Activated CD8-positive, alpha-beta T cell treated with anti-CD3 and anti-CD28 coated beads for 36 hours (primary cell): ENCODE data around the gene GOLIM4. TPM values are rescaled to one million over a fixed set of nuclear protein-coding genes. Genes with fewer than 3 reads are reported as not detected.

ENCODE experiments used
- ATAC-seq: fragments of 200-7000 bp; cut with Tn5 transposase; one replicate; pipeline ENCODE4 v1.10.0; 2021; ENCODE audit warnings: mild to moderate bottlenecking, moderate library complexity
- CTCF ChIA-PET: fragments of 350-600 bp; sonication (Branson Sonifier 250); formaldehyde crosslinking; loops from one replicate; lab custom pipeline; 2021; ENCODE audit warnings: antibody characterized with exemption; lab: Charles Lee
- POLR2A ChIA-PET: fragments of 350-600 bp; sonication (Branson Sonifier 250); formaldehyde crosslinking; loops from one replicate; lab custom pipeline; 2021; ENCODE audit warnings: antibody characterized with exemption; lab: Charles Lee
- DNase-seq: peaks from one replicate; pipeline ENCODE4 v3.0.0-alpha.2; 2020
- H3K27ac Mint-ChIP-seq: one replicate; pipeline ENCODE4 v1.8.0; 2021; ENCODE audit warnings: mild to moderate bottlenecking, mixed read lengths
- H3K27me3 Mint-ChIP-seq: one replicate; pipeline ENCODE4 v1.8.0; 2021; ENCODE audit warnings: mixed read lengths
- H3K36me3 Mint-ChIP-seq: one replicate; pipeline ENCODE4 v1.8.0; 2021; ENCODE audit warnings: low read depth, mixed read lengths
- H3K4me1 Mint-ChIP-seq: one replicate; pipeline ENCODE4 v1.8.0; 2021; ENCODE audit warnings: low read depth, mixed read lengths
- H3K4me3 Mint-ChIP-seq: one replicate; pipeline ENCODE4 v1.8.0; 2021; ENCODE audit warnings: mild to moderate bottlenecking, moderate library complexity, mixed read lengths
- H3K9me3 Mint-ChIP-seq: one replicate; pipeline ENCODE4 v1.8.0; 2021; ENCODE audit warnings: mixed read lengths
- intact Hi-C: fragments of 100-400 bp; cut with micrococcal nuclease; formaldehyde crosslinking; loops from one replicate; pipeline ENCODE4 v1.10.0; 2022
- total RNA-seq, 2 experiments: library from RNA; stranded (reverse); gene quantifications; one replicate each; pipeline ENCODE4 v1.2.3, GENCODE V29; 2021
- TF ChIP-seq, protein P1 (sequence below): fragments of 200-600 bp; IDR thresholded peaks from one replicate; pipeline ENCODE4 v1.8.0; 2022; ENCODE audit warnings: antibody characterized with exemption, mild to moderate bottlenecking

GOLIM4 gene
- total RNA-seq, 2 experiments from 2014 or later, result 5.5 to 6.4 TPM

DNA sequence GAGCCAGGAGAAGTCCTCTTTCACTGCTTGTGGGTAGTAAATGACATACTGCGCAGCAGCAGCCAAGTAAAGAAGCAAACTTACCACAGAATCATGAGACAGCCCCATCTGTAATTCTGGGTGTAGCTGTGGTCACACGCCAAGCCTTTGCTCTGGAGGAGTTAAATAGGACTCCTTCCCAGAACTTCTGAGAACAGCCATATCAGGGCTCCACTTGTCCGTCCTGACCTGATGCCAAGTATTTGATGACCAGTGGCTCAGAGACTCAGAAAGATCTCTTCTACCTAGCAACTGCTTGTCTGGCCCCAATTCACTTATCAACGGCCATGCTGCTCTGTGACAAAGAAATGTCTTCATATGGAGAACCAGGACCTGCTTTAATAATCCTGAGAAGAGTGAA is 20.6 kb upstream of the GOLIM4 start:
- ChIA-PET POLR2A (no interaction called here), CTCF (no interaction called here)
- no peak overlapping the region for H3K4me3 Mint-ChIP-seq
- H3K27me3 Mint-ChIP-seq, result peaks cover 2% of the 10 kb centered on the region
- no peaks in the 10 kb centered on the region for H3K4me1 Mint-ChIP-seq
- no peaks in the 10 kb centered on the region for H3K9me3 Mint-ChIP-seq
- no peaks in the 10 kb centered on the region for H3K36me3 Mint-ChIP-seq
- no peak overlapping the region for H3K27ac Mint-ChIP-seq
- DNase-seq (no peak), ATAC-seq (no peak)
- TF ChIP-seq, protein P1, sequence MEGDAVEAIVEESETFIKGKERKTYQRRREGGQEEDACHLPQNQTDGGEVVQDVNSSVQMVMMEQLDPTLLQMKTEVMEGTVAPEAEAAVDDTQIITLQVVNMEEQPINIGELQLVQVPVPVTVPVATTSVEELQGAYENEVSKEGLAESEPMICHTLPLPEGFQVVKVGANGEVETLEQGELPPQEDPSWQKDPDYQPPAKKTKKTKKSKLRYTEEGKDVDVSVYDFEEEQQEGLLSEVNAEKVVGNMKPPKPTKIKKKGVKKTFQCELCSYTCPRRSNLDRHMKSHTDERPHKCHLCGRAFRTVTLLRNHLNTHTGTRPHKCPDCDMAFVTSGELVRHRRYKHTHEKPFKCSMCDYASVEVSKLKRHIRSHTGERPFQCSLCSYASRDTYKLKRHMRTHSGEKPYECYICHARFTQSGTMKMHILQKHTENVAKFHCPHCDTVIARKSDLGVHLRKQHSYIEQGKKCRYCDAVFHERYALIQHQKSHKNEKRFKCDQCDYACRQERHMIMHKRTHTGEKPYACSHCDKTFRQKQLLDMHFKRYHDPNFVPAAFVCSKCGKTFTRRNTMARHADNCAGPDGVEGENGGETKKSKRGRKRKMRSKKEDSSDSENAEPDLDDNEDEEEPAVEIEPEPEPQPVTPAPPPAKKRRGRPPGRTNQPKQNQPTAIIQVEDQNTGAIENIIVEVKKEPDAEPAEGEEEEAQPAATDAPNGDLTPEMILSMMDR, result no peak
- intact Hi-C loops, result no loop called here

DNA sequence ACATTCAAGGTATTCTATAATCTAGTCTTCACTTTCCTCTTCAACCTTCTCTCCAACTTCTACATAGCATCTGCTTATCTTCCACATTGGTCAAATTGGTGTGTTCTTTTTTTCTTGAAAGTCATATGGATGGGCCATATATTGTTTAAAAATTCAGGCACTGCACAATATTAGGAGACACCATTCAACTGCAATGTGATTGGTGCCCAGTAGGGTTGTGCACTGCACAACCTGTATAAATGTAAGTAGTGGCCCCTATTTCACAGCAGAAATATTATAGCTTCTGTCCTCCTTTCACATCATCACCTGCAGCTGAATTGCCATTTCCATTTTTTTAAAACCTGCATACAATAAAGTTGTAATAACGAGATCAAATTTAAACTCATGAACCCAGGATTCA is 18.1 kb upstream of the GOLIM4 start:
- Mint-ChIP-seq H3K36me3 (no peaks in the 10 kb centered on the region), H3K27me3 (peaks cover 1% of the 10 kb centered on the region), H3K27ac (no peak overlapping the region), H3K9me3 (no peaks in the 10 kb centered on the region), H3K4me3 (no peak overlapping the region), H3K4me1 (no peaks in the 10 kb centered on the region)
- CTCF ChIA-PET, result no interaction called here
- intact Hi-C loops, result no loop called here
- no peak for DNase-seq
- no peak for ATAC-seq
- TF ChIP-seq, protein P1, result no peak
- POLR2A ChIA-PET, result no interaction called here

DNA sequence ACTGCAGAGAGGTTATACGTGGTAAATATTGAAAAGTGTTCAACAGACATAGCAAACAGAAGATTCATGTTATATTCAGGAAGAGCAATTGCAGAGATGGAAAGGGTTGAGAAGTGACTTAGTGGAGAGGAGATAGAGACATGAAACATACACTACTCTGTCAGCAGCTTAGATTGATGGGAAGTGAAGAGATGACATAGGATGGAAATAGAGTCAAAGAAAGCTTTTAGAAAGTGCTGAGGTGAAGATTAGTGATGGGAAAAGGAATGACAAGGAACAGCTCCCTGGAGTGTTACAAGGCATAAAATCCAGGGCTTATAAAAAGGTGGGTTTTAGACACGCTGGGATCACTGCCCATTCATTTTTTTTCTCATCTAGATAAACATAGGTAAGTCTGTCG is 17.2 kb upstream of the GOLIM4 start:
- CTCF ChIA-PET, result interaction anchor here (0.7 kb wide), 1 partner anchor 54 kb away, joined by 3 read pairs; no protein-coding TSS in a partner anchor
- ATAC-seq (no peak), DNase-seq (no peak)
- POLR2A ChIA-PET, result no interaction called here
- Mint-ChIP-seq H3K36me3 (no peaks in the 10 kb centered on the region), H3K4me1 (no peaks in the 10 kb centered on the region), H3K27me3 (no peaks in the 10 kb centered on the region), H3K4me3 (no peak overlapping the region), H3K9me3 (no peaks in the 10 kb centered on the region), H3K27ac (no peak overlapping the region)
- intact Hi-C loops, result no loop called here
- TF ChIP-seq, protein P1, result no peak

DNA sequence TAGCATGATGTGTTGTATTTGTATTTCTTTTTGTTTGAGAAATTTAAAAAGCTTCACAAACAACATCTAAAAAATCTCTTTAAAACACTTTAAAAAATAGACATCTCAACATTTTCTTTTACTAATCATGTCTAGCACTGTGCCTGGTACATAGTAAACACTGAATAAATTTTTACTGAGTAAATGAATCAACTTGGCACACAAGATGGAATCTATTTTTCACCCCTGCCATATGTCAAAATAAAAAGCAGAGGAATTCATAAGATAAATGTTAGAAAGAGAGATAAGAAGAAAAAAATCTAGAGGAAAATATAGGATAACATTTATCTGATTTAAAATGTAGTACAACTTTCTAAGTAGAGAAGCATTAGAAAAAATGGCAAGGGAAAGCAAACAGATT is 8.6 kb upstream of the GOLIM4 start:
- H3K27ac Mint-ChIP-seq, result no peak overlapping the region
- TF ChIP-seq, protein P1, result no peak
- H3K27me3 Mint-ChIP-seq, result peaks cover 2% of the 10 kb centered on the region
- no peak for DNase-seq
- ChIA-PET POLR2A (no interaction called here), CTCF (no interaction called here)
- H3K4me3 Mint-ChIP-seq, result no peak overlapping the region
- H3K4me1 Mint-ChIP-seq, result no peaks in the 10 kb centered on the region
- ATAC-seq, result no peak
- H3K36me3 Mint-ChIP-seq, result no peaks in the 10 kb centered on the region
- peaks cover 4% of the 10 kb centered on the region for H3K9me3 Mint-ChIP-seq
- intact Hi-C loops, result no loop called here

DNA sequence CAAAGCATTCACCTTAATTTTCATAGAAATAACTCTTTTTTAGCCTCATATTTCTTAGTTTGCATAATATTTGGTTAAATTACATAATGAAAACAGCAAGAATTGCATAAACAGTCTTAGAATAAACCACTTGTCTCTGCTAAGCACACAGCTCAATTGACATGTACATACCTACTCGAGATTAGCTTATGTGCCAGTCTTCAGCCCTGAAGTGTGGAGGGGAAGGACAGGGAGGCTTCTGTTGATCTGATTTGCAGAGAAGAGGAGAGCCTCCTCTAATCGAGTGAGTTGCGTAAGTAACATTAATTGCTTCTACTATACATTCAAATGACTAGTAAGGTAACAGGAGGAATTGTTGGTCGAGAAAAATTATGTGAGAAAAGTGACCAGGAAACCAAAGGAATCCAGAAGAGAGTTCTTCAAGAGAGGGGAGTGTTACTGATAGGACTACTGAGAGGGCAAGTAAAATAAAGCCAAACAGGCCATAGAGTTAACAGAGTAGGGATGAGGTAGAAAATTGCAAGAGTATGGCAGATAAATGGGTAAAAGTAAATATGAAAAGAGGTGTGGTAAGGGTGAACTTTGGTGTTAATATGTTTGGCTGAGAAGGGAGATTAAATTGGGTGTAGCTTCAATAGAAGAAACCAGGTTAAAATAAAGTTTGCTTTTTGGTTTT is 7.1 kb upstream of the GOLIM4 start:
- Mint-ChIP-seq H3K27me3 (peaks cover 4% of the 10 kb centered on the region), H3K9me3 (peaks cover 4% of the 10 kb centered on the region), H3K36me3 (no peaks in the 10 kb centered on the region), H3K27ac (no peak overlapping the region), H3K4me1 (no peaks in the 10 kb centered on the region), H3K4me3 (no peak overlapping the region)
- CTCF ChIA-PET, result no interaction called here
- POLR2A ChIA-PET, result no interaction called here
- no peak for DNase-seq
- TF ChIP-seq, protein P1, result no peak
- intact Hi-C loops, result no loop called here
- no peak for ATAC-seq
